NT2/D1 (cell line): Measurements from ENCODE around the gene PPIH.

ENCODE experiments used
- SUZ12 ChIP-seq: IDR thresholded peaks from 2 replicates; pipeline ENCODE4 v1.6.1; 2011; ENCODE audit not compliant: insufficient read length, insufficient read depth; ENCODE audit errors: extremely low read depth
- YY1 ChIP-seq: IDR thresholded peaks from 2 replicates; pipeline ENCODE4 v1.6.1; 2011; ENCODE audit not compliant: insufficient read length, insufficient read depth

GRCh38 chr1:42657201-42657600, 1.0 kb upstream of the PPIH start:
- TF ChIP-seq SUZ12 (no peak), YY1 (no peak)
